SU-DHL-6 (cell line): ENCODE measurements around the gene MPZL2.
A peak's percentile ranks its signal among the peaks of the same experiment; 100 is the strongest.

Experiments
- H2AFZ ChIP-seq: fragments of 200-600 bp; sonication (generic); 2 replicates; pipeline ENCODE4 v1.6.1; 2014; ENCODE audit warnings: low read depth, mild to moderate bottlenecking, moderate library complexity, mixed read lengths, antibody characterized with exemption, low read length; ENCODE audit not compliant: severe bottlenecking
- H3F3A ChIP-seq: fragments of 200-600 bp; shearing (Covaris generic); 2 replicates; pipeline ENCODE4 v1.6.0; 2016; ENCODE audit warnings: antibody characterized with exemption, mild to moderate bottlenecking; ENCODE audit not compliant: insufficient read depth
- H3K27ac ChIP-seq: fragments of 200-600 bp; sonication (generic); 2 replicates; pipeline ENCODE4 v1.5.1; 2016; ENCODE audit warnings: low read depth, mild to moderate bottlenecking, low read length, moderate library complexity, mixed read lengths
- H3K27me3 ChIP-seq: fragments of 200-600 bp; sonication (generic), shearing (Covaris generic); 2 replicates; pipeline ENCODE4 v1.6.0; 2014; ENCODE audit warnings: mild to moderate bottlenecking, low read length
- H3K36me3 ChIP-seq: fragments of 200-600 bp; sonication (generic); 2 replicates; pipeline ENCODE4 v1.6.1; 2014; ENCODE audit warnings: mild to moderate bottlenecking, low read length, mixed read lengths
- H3K4me2 ChIP-seq: fragments of 300-600, 200-600 bp; shearing (Covaris generic), sonication (generic); 2 replicates; pipeline ENCODE4 v1.6.0; 2014; ENCODE audit warnings: low read length, low read depth, mild to moderate bottlenecking; ENCODE audit not compliant: poor library complexity, severe bottlenecking
- H3K4me3 ChIP-seq: fragments of 200-600 bp; sonication (generic); 2 replicates; pipeline ENCODE4 v1.5.1; 2014; ENCODE audit warnings: antibody characterized with exemption, low read length, mild to moderate bottlenecking, mixed read lengths; ENCODE audit not compliant: insufficient read depth, poor library complexity, severe bottlenecking
- H3K79me2 ChIP-seq: fragments of 200-600 bp; sonication (generic); 2 replicates; pipeline ENCODE4 v1.6.1; 2014; ENCODE audit warnings: mild to moderate bottlenecking, low read length, moderate library complexity; ENCODE audit not compliant: insufficient read depth
- H3K9ac ChIP-seq: fragments of 200-600 bp; sonication (generic); 2 replicates; pipeline ENCODE4 v1.7.0; 2014; ENCODE audit warnings: mild to moderate bottlenecking, low read length
- H3K9me2 ChIP-seq: fragments of 200-600 bp; sonication (generic); replicated peaks from 2 replicates; pipeline ENCODE4 v1.6.1; 2014; ENCODE audit warnings: low read length; ENCODE audit not compliant: insufficient read depth
- H3K9me3 ChIP-seq: fragments of 200-600 bp; sonication (generic); 2 replicates; pipeline ENCODE4 v1.6.1; 2014; ENCODE audit warnings: low read length, mixed read lengths; ENCODE audit not compliant: insufficient read depth
- H4K20me1 ChIP-seq: fragments of 200-600 bp; sonication (generic); 2 replicates; pipeline ENCODE4 v1.6.1; 2014; ENCODE audit warnings: low read depth, mild to moderate bottlenecking, antibody characterized with exemption, low read length, moderate library complexity, mixed read lengths
- CTCF ChIP-seq: fragments of 200-600 bp; sonication (generic); IDR thresholded peaks from one replicate; pipeline ENCODE4 v1.5.1; 2017; ENCODE audit warnings: antibody characterized with exemption, mild to moderate bottlenecking, low read length, moderate library complexity; ENCODE audit not compliant: insufficient read depth, poor library complexity, severe bottlenecking
- EZH2phosphoT487 ChIP-seq: fragments of 200-600 bp; sonication (generic), shearing (Covaris generic); conservative IDR thresholded peaks from 2 replicates; pipeline ENCODE4 v1.6.1; 2018; ENCODE audit warnings: mild to moderate bottlenecking, antibody characterized with exemption, low read length, moderate library complexity, mixed read lengths

The MPZL2 gene

DNA sequence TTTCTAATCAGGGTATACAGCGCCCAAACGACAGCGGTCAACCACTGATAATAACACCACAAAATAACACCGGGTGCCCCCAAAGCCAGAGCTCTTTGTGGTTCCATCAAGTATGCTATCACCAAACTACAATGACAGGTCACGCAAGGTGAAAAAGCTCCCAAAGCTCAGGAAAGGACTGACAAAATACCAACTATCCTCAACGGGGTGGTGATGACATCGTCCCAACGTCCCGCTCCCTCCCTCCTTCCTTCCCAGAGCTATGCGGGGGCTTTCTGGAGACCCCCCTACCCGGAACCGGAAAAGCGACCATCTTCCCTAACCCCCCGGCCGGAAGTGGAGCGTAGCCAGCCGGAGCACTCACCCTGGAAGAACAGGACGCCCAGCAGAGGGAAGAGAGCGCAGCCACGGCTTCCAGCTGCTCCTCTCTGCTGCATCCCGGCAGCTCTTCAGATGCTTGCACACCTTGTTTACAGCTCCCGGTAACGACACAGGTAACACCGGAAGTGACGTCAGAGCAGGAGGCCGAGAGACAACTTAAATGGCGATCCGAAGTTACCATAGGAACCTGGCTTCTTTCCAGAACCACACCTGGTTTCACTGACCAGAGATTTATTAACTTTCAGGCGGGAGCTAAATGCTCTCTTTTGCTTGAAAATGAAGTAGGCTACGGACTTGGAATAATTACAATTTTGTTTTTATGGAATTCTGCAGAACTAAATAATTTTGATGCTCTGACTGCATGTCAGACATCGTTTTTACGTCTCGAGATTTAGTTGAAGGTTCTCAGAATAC, 12.0 kb downstream of the MPZL2 start, which contains the start of gene MPZL3:
TSS of gene MPZL3 (minus strand) at position 508 of the 795 bp plus-strand sequence. CDS start at position 437, 71 bp downstream.
- TF ChIP-seq EZH2phosphoT487 (no peak), CTCF (no peak)
- H3K9me2 ChIP-seq = no peaks in the 10 kb centered on the region
- no peaks in the 10 kb centered on the region for H3K27me3 ChIP-seq
- no peaks in the 10 kb centered on the region for H3K36me3 ChIP-seq
- H3K4me2 ChIP-seq = peak within 1 kb of the TSS; percentile 84
- H2AFZ ChIP-seq = peak within 1 kb of the TSS; percentile 92
- H3F3A ChIP-seq = peaks cover 4% of the 10 kb centered on the region; the same call in 1 of the 2 replicates
- peak within 1 kb of the TSS; percentile 54 for H3K27ac ChIP-seq
- no peaks in the 10 kb centered on the region; the same call in 1 of the 2 replicates for H3K79me2 ChIP-seq
- no peaks in the 10 kb centered on the region for H3K9me3 ChIP-seq
- peak within 1 kb of the TSS; percentile 74 for H3K4me3 ChIP-seq
- H4K20me1 ChIP-seq = no peaks in the 10 kb centered on the region
- peak within 1 kb of the TSS; percentile 57 for H3K9ac ChIP-seq

- Histone ChIP-seq H3F3A (no peaks in the 10 kb centered on the region), H3K27me3 (no peaks in the 10 kb centered on the region), H3K9ac (no peak overlapping the region), H2AFZ (no peak overlapping the region), H3K9me2 (no peaks in the 10 kb centered on the region), H3K4me2 (no peak overlapping the region), H3K79me2 (no peaks in the 10 kb centered on the region; the same call in 1 of the 2 replicates), H3K4me3 (no peak overlapping the region), H3K36me3 (no peaks in the 10 kb centered on the region), H3K27ac (no peak overlapping the region), H4K20me1 (no peaks in the 10 kb centered on the region), H3K9me3 (no peaks in the 10 kb centered on the region)
- TF ChIP-seq EZH2phosphoT487 (no peak), CTCF (no peak)
These were observed 17.1 kb downstream of the MPZL2 start for GRCh38 chr11:118247041-118247440.

DNA sequence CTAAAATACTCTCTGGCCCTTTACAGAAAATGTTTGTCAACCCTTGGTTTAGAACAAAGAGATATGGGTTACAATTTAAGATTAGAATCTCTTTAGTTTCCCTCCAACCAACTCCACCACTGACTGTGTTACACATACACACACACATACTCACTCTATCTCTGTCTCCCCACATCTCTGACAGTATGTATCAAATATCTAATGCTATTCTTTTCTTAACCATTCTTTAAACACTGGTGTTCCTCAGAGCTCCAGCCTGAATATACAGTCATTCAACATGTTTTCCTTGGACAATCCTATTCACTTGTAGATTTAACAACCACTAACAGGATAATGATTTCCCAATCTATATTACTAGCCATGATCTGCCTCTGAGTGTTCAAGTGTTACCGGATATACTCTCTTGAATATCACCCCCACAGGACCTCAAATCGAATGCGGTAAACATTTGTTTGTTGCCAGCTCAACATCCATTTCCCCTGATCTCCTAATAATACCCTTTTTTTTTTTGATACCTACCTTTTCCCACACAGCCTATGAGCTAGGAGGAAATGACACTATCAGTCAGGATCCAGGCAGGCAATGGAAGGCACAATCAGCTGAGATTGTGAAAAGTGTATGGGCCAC, 18.0 kb downstream of the MPZL2 start:
- no peaks in the 10 kb centered on the region for H3K36me3 ChIP-seq
- no peaks in the 10 kb centered on the region; the same call in 1 of the 2 replicates for H3K79me2 ChIP-seq
- H3K27me3 ChIP-seq = no peaks in the 10 kb centered on the region
- H2AFZ ChIP-seq = no peak overlapping the region
- no peaks in the 10 kb centered on the region for H3K9me2 ChIP-seq
- H3K4me2 ChIP-seq = no peak overlapping the region
- no peak for TF ChIP-seq CTCF
- no peak for TF ChIP-seq EZH2phosphoT487
- H3K9me3 ChIP-seq = no peaks in the 10 kb centered on the region
- no peak overlapping the region for H3K4me3 ChIP-seq
- no peaks in the 10 kb centered on the region for H4K20me1 ChIP-seq
- H3F3A ChIP-seq = no peaks in the 10 kb centered on the region
- no peak overlapping the region for H3K9ac ChIP-seq
- H3K27ac ChIP-seq = no peak overlapping the region
